Iris pigment epithelial cell (primary cell): Measurements from ENCODE around the gene KCNA2.

Experiments
- DNase-seq: peaks from one replicate; pipeline ENCODE4 v3.0.0-alpha.2; 2011; ENCODE audit warnings: low read depth

The KCNA2 gene

DNA sequence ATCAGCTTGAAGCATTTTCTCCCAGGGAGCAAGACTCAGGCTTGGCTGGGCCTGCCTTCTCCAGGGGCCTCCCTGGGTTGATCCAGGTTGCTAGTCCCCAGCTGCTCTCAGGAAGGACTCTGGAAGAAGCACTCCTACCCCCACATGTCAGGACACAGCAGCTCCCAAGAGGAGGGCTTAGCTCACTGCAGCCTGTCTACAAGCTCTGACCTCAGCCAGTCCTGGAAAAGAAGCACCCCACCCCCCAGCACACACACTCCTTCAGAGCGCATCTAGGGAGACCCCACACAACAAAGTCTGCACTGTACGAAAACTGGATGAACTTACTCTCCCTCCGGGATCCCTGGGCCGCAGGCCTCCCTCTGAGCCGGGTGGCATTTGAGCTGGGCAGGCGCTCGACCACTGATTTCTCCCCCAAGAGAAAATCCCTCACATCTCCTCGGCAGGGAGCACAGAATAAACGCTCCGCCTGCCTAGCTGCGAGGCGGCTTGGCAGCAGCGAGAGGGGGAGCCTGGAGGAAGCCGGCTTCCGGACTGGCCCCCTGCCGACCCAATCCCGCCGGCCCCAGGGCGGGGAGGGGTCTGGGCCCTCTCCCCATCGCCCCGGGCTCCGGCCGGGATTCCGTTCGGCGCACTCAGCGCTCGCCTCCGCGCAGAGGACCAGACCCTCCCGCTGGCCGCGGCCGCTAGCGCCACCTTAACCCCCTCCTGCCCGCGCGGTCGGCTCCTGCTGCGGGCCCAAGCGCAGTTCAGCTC, at the start of gene KCNA2:
KCNA2 (minus strand) TSS at position 458 of the 756 bp plus-strand sequence. CDS start 1,576 bp downstream, outside the sequence.
- DNase-seq, result peak; percentile 10

GRCh38 chr1:110650609-110651008, 44.5 kb upstream of the KCNA2 start:
- no peak for DNase-seq

GRCh38 chr1:110648417-110648816, 42.3 kb upstream of the KCNA2 start:
- DNase-seq, result no peak

DNA sequence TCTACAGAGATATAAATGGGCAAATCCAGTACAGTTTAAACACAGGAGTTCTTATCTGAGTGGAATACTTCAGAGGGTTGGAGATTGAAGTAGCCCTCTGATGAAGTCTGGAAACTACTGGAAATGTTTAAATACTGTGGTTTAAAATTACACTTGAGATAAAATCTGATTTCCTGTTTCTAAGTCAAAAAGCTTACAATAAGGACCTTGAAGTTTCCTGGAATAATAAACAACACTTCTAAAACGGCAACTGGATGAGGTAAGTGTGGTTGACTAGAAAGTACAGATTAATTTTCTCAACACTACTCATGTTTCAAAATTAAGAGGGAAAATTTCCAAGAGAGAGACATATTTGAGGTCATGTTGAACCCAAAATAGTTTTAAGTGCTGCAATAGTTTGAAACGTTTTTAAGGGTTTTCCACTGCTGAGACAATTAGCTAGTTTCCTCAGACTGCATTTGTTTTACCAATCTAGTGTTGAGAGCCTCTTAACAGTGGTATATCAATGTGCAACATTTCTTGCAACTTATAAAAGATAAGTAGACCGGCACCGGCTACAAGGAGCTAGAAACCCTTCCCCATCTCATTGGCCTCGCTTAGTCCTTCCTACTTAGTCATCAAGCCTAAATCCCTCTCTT, 41.2 kb upstream of the KCNA2 start:
- DNase-seq, result peak; percentile 72

GRCh38 chr1:110645821-110646735, 39.9 kb upstream of the KCNA2 start:
- peak; percentile 58 for DNase-seq

GRCh38 chr1:110645211-110645610, 39.1 kb upstream of the KCNA2 start:
- no peak for DNase-seq

DNA sequence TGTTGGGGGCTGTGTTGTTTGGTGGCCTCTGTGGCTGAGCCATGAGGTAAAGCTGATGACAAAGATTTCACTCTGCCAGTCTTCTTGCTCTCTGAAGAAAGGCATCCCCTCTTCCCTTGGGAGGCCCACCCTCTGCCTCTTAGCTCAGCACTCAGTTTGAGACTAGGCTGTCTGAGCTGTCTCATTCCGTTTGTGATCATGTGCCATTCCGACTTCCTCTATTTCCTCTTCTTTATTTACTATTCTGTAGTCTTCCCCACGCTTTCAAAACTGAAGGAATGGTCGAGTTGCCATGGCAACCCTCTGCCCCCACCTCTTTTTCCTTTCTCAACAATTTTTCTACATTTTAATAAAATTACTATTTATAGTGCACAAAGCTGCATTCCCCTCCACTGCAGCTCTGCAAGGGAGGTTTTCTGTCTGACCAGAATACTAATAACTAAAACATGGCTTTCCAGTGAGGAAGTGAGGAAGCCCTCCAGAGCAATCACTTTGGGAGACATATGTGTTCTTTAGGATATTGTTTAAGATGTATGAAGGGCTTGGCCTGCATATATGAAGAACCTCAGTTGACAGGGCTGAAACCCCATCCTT, 37.8 kb upstream of the KCNA2 start:
- no peak for DNase-seq

- DNase-seq, result peak; percentile 6
These were observed 33.7 kb upstream of the KCNA2 start for GRCh38 chr1:110639724-110640386.

DNA sequence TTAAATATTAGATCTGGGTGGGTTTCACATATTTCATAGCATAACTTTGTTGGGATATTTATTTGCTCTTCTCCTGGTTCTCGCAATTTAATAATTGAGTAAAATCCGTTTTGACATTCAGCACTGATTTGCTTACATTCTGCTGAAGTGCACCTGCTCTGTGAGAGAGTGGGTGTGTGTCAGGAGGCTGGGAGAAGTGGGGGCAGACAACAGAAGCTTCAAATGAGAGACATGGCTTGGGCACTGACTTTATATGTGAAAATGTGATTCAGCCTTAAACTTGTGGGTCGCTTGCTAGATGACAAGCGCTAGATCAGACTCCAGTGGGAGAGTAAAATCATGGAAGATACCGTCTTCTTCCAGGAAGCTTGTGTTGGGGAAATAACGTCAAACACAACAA, 32.4 kb upstream of the KCNA2 start:
- no peak for DNase-seq

DNA sequence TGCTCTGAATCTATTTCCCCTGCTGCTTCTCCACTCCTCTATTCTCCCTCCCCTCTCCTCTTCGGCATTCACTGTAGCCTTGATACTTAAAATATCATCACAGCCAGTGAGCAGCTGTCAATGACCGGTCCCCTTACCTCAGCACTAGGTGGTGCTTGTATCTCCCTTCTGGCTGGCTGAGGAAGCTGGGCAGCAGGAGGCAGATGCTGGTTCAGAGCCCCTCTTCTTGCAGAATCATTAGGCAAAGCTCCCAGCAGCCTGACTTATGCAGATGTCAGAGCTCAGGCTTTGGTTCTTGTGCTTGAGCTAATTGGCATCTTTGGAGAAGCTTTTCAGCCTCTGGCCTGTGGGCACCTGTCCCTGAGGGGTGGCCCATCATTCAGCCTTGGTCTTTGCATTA, 31.9 kb upstream of the KCNA2 start:
- DNase-seq, result no peak

DNA sequence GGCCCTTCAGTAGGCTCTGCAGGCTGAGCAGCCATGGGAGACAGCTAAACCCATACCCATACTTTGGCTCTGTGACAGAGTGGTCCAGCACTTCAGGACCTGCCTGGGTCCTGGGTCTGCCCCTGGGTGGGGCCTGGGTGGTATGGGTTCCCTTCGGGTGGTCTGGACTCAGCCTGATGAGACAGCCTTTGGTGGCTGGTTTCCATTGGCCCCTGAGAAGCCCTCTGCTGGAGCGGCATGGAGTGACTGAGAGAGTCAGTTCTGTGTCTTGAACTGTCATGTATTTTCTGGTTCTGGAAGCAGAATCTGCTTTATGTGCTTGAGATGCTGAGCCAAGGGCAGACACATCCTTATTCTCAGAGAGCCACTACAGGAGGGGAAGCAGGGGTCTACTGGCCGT, 31.3 kb upstream of the KCNA2 start:
- no peak for DNase-seq

GRCh38 chr1:110636149-110636935, 30.2 kb upstream of the KCNA2 start:
- DNase-seq, result no peak

GRCh38 chr1:110635434-110635833, 29.3 kb upstream of the KCNA2 start:
- DNase-seq, result no peak

DNA sequence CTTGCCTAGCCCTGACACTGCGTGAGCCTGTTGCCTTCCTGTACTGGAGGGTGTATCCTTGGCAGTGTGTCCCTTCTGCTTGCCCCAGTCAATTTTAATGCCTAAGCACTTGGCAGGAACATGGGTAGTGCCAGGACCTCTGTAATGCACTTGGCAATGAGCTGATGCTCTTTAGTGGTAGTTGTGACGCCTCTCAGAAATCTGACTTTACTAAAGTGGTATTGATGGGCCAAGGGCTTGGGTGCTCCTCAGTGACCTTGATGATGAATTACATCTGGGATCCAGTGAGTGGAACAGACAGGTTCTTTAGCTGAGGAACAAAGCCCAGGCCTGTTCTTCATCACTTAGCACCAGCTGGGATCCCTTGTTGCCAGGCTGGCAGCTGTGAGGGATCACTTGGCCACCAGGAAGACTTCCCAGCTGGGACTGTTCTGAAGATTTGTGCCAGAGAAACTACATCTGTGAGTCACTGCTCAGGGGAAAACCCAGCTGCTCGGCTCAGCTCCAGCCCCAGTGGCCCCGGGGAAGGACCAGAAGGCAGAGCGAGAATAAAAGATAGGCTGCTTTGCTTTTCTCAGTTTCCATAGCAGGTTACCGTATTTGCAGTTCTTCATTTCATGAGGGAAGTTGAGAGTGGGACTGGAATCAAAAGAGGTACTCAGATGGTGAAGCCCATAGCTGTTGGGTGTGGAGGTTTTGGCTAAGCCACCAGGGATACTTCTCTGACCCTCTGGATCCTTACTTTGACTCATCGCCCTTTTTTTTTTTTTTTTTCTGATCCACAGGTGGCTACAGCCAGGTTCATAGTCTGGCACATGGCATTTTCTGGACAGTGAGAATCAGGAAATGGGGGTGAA, 28.5 kb upstream of the KCNA2 start:
- peak; percentile 12 for DNase-seq

DNA sequence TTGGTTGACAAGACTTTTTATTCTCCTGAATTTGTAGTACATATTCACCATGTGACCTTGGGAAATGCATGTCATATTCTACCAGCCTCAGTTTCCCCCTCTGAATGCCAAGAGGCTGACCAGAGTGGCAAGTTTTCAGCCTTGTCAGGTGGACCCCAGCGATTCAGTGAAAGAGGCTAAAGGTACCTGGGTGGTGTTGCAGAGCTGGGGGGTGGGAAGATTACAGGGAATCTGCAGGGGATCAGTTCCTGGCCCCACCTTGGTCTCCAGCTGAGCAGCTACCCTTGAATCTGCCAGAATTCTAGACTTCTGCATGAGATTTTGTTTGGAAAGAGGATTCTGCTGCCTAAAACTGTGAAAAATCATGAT, 27.9 kb upstream of the KCNA2 start:
- no peak for DNase-seq

GRCh38 chr1:110633646-110634030, 27.5 kb upstream of the KCNA2 start:
- DNase-seq, result no peak

- DNase-seq, result no peak
These were observed 25.9 kb upstream of the KCNA2 start for GRCh38 chr1:110631836-110632620.

GRCh38 chr1:110630839-110631663, 24.9 kb upstream of the KCNA2 start:
- peak; percentile 56 for DNase-seq
